Omental fat pad (tissue), 4 donors: Measurements from ENCODE around the gene ZNF536. TPM values are rescaled to one million over a fixed set of nuclear protein-coding genes. Genes with fewer than 3 reads are reported as not detected.

Experiments
- ATAC-seq: fragments of 150-250 bp; one replicate; pipeline ENCODE4 v1.9.1; 2016; ENCODE audit warnings: mild to moderate bottlenecking, moderate library complexity; ENCODE audit not compliant: low FRiP score
- DNase-seq: peaks from one replicate; pipeline ENCODE4 v3.0.0-alpha.2; 2019; ENCODE audit warnings: low spot score
- CTCF ChIP-seq, 3 donors: fragments of 450-650 bp; IDR thresholded peaks; one replicate each; pipeline ENCODE4 v1.5.1; 2016 to 2017; ENCODE audit warnings: antibody characterized with exemption in 3 of 3, mild to moderate bottlenecking in 3 of 3, moderate library complexity in 2 of 3
- total RNA-seq, 4 donors: library from RNA; depleted of rRNA; stranded (reverse); fragments of >200 nt; gene quantifications; one replicate each; pipeline ENCODE4 v1.1.0, GENCODE V29; 2016

The ZNF536 gene
- total RNA-seq, 4 donors from 2014 or later, result 0.09 to 1.1 TPM; not detected in 2

- no peak for TF ChIP-seq CTCF (IDR thresholded peaks at IDR 0.05)
- no peak for DNase-seq
- no peak for ATAC-seq
Measured at GRCh38 chr19:30520735-30521479, 148.7 kb downstream of the ZNF536 start.

- ATAC-seq (no peak), DNase-seq (no peak)
- no peak for TF ChIP-seq CTCF (IDR thresholded peaks at IDR 0.05)
Measured at GRCh38 chr19:30521937-30522336, 149.8 kb downstream of the ZNF536 start.

- DNase-seq (no peak), ATAC-seq (no peak)
- TF ChIP-seq CTCF (IDR thresholded peaks at IDR 0.05), result no peak
Measured at GRCh38 chr19:30522341-30522740, 150.2 kb downstream of the ZNF536 start.

- no peak for TF ChIP-seq CTCF (IDR thresholded peaks at IDR 0.05)
- no peak for DNase-seq
- ATAC-seq, result no peak
Measured at GRCh38 chr19:30523791-30524190, 151.6 kb downstream of the ZNF536 start.

- DNase-seq (no peak), ATAC-seq (no peak)
- TF ChIP-seq CTCF (IDR thresholded peaks at IDR 0.05), result no peak
Measured at GRCh38 chr19:30525383-30525782, 153.2 kb downstream of the ZNF536 start.

- no peak for TF ChIP-seq CTCF (IDR thresholded peaks at IDR 0.05)
- no peak for DNase-seq
- no peak for ATAC-seq
Measured at GRCh38 chr19:30528919-30529318, 156.7 kb downstream of the ZNF536 start.

- ATAC-seq (no peak), DNase-seq (no peak)
Measured at GRCh38 chr19:30529876-30530275, 157.7 kb downstream of the ZNF536 start.

More at GRCh38 chr19:30529876-30530275, 157.7 kb downstream of the ZNF536 start:
- TF ChIP-seq CTCF (IDR thresholded peaks at IDR 0.05), result no peak
